C4-2B (cell line): ENCODE data around the gene PML.

ENCODE experiments used
- H3K27ac ChIP-seq: fragments of 450-650 bp; 2 replicates; pipeline ENCODE4 v1.5.1; 2017
- ZFX ChIP-seq: fragments of 450-650 bp; IDR thresholded peaks from 2 replicates; pipeline ENCODE4 v1.6.1; 2017
- TF ChIP-seq, protein P1 (sequence below): fragments of 450-650 bp; conservative IDR thresholded peaks from 2 replicates; pipeline ENCODE4 v1.5.1; 2017; ENCODE audit warnings: mild to moderate bottlenecking

Gene PML

GRCh38 chr15:73992594-73992898 lies 2.0 kb upstream of the PML start:
- H3K27ac ChIP-seq = peak overlapping the region; percentile 65
- TF ChIP-seq, protein P1, sequence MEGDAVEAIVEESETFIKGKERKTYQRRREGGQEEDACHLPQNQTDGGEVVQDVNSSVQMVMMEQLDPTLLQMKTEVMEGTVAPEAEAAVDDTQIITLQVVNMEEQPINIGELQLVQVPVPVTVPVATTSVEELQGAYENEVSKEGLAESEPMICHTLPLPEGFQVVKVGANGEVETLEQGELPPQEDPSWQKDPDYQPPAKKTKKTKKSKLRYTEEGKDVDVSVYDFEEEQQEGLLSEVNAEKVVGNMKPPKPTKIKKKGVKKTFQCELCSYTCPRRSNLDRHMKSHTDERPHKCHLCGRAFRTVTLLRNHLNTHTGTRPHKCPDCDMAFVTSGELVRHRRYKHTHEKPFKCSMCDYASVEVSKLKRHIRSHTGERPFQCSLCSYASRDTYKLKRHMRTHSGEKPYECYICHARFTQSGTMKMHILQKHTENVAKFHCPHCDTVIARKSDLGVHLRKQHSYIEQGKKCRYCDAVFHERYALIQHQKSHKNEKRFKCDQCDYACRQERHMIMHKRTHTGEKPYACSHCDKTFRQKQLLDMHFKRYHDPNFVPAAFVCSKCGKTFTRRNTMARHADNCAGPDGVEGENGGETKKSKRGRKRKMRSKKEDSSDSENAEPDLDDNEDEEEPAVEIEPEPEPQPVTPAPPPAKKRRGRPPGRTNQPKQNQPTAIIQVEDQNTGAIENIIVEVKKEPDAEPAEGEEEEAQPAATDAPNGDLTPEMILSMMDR = peak; percentile 41
- no peak for TF ChIP-seq ZFX

DNA sequence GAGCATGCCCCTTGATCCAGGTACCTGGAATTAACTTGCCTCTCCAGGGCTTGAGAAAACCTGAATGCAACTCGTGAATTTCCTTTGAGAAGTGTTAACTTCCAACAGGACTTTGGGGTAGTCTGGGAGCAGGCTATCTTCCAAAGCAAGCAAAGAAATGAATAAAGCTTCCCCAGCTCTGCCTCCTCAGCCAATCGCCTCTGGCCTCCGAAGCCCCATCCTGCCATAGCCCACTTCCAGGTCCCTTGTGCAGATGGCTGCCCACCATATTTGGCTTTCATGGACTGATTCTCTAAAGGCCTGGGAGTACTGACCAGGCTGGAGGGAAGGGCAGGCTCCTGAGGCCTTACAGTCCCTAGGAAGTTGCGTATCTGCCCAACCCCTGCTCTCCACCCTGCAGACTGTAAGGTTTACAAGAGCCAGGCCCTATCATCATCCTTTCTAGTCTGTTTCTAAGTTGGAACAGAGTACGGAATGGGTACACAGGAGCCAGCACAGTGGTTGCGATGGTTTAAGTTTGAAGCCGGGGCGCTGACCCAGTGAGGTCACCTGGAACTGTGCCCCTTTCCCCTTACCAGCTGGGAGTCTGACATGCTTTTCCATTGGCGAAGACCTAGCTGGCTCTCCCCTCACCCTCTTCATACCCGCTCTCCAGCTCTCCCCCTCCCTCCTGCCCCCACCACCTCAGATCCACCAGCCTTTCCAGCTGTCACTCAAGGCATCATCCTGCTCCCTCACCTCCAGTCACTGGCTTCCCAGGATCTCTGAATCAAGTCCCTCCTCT lies 1.1 kb upstream of the PML start:
- H3K27ac ChIP-seq = peak overlapping the region; percentile 70
- no peak for TF ChIP-seq ZFX
- TF ChIP-seq, protein P1 = no peak

DNA sequence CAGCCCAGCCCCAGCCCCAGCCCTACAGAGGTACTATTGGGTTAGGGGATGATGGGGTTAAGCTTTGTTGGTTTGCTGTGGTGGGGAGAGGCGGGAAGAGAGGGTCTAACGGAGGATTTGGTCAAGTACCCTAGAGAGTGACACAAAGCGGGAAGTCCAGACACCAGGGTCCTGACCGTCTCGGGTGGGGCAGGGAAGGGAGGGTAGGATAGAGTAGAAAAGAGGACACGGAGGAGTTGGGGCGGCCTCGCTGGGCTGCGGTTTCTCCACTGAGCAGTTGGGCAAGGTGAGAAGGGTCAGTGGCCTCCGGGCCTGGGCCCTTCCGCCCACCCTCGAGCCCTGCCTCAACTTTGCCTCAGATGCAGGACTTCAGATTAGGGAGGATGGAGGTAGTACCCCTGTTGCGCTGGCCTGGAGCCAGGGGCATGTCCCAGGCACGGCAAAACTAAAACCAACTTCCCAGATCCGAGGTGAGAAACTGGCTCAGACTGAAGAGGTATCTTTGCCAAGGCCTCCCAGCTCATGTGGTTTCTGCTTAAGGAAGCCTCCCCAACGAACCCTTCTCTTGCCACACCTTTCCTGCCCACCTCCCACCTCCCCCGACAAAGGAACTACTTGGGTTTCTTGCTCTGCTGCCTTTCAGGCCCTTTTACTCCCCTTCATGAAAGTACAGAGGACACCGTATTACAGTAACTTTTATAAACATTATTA lies 551 bp downstream of the PML start:
- H3K27ac ChIP-seq = peak overlapping the region; percentile 70
- TF ChIP-seq, protein P1 = no peak
- no peak for TF ChIP-seq ZFX

- H3K27ac ChIP-seq = no peak overlapping the region
- no peak for TF ChIP-seq ZFX
- TF ChIP-seq, protein P1 = no peak
Observed at GRCh38 chr15:73996267-73996666, 1.8 kb downstream of the PML start.

GRCh38 chr15:73996939-73997338 lies 2.4 kb downstream of the PML start:
- H3K27ac ChIP-seq = no peak overlapping the region
- TF ChIP-seq, protein P1 = no peak
- no peak for TF ChIP-seq ZFX

DNA sequence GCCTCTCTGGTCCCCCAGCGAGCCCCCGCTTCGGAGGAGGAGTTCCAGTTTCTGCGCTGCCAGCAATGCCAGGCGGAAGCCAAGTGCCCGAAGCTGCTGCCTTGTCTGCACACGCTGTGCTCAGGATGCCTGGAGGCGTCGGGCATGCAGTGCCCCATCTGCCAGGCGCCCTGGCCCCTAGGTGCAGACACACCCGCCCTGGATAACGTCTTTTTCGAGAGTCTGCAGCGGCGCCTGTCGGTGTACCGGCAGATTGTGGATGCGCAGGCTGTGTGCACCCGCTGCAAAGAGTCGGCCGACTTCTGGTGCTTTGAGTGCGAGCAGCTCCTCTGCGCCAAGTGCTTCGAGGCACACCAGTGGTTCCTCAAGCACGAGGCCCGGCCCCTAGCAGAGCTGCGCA lies 3.5 kb downstream of the PML start:
- H3K27ac ChIP-seq = no peak overlapping the region
- TF ChIP-seq, protein P1 = no peak
- no peak for TF ChIP-seq ZFX

DNA sequence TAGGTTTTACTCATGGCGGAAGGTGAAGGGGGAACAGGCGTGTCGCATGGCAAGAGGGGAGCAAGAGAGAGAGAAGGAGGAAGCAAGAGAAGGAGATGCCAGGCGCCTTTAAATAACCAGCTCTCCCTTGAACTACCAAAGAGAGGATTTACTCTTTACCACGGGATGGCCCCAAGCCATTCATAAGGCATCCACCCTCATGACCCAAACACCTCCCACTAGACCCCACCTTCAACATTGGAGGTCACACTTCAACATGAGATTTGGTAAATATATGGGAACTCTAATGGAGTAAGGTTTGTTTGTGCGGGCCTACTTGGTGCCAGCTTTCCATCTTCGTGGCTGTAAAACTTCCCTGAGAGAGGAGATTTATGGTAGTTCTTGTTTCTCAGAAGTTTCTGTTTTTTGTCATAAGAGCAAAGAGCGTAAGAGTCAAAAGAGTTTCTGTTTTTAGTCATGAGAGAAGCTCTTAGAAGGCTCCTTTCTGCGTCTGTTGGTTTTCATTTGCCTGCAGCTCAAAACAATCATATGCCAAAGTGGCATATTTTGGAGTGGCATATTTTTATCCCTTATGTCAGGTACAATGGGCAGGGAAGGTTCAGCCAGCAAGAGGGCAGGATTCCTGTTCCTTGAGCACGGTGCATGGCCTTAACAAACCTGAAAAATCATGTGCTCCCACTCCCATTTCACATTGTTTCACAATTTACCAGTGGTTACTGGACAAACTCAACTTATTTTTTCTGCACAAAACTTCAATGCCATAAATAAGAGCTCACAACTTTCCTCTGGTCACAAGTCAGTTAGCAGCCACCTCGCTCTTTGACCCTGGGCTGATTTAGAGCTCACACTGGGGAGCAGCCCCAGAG lies 12.5 kb downstream of the PML start:
- TF ChIP-seq, protein P1 = no peak
- no peak for TF ChIP-seq ZFX
- H3K27ac ChIP-seq = peak overlapping the region; percentile 26
